Measurements from ENCODE around the gene HDAC4.

Gene HDAC4

GRCh38 chr2:239033801-239034560, 366.8 kb downstream of the HDAC4 start:
- DNase-seq: no peak

- no peak for DNase-seq
Measured at GRCh38 chr2:239029958-239030357, 370.9 kb downstream of the HDAC4 start.

GRCh38 chr2:239028253-239028619, 372.6 kb downstream of the HDAC4 start:
- no peak for DNase-seq

DNA sequence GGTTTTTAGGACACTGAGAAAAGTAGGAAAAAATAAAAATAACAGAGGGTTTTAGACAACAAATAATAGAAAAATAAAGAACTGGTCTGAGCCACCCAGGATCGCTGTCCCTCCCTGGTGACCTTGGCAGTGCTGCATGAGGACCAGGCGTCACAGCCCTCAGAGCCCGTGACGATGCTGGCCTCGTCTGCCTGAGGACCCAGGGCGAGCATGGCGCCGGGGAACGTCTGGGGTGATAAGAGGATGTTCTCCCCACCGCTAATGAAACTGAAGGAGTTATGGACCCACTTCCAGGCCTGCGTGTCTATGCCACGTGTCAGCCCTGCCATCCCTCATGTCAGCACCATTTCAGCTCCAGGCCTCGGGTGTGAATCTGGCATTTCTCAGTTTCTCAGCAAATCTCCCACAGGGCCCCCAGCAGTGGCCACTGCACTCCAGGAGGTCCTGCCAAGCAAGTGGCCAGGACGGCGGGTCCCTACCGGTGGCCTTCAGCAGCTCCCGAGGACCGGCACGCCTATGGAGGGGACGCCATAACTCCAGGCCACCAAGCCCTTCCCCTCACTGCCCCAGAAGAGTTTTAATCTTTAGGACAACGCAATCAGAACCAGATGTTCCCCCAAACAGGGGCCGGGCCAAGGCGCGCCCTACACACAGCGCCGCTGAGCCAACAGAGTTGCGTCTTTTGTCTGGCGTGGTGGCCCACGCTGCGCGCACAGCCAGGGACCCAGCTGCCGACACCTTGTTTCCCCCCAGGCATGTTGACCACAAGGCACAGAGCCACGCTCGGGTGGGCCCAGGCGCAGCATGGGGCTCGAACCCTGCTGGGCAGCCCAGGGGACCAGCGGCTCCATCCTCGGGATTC, 373.2 kb downstream of the HDAC4 start:
- DNase-seq: no peak

DNA sequence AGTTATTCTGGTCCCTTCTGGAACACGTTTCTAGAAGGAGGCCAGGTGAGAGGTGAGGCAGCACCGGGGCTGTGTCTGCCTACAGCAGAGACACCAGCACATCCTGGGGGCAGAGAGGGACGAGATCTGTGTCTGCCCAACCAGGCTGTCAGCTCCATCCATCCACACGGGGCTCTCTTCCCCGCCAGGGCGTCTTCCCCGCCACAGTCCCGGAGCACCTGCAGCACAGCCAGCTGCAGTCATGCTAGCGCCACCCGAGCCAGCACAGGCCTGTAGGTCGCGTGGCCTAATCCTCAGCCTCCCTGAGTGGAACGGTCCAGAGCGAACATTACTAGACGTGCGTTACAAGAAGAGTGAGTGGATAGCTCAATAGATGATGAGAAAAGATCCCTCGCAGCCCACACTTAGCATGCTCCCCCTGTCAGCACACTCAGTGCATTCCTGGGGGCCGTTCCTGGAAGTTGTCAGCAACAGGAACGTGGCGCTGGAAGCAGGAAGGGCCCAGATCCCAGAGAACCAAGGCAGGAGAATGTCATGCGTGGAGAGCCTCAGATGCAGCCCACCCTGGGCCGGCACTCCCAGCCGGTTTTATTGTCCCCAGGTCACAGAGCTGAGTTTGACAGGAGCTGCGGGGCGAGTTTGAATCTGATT, 374.0 kb downstream of the HDAC4 start:
- no peak for DNase-seq

GRCh38 chr2:239025951-239026461, 374.8 kb downstream of the HDAC4 start:
- DNase-seq: no peak

- no peak for DNase-seq
Measured at GRCh38 chr2:239025096-239025801, 375.6 kb downstream of the HDAC4 start.

GRCh38 chr2:239024226-239024625, 376.6 kb downstream of the HDAC4 start:
- no peak for DNase-seq

GRCh38 chr2:239022437-239023260, 378.2 kb downstream of the HDAC4 start:
- no peak for DNase-seq

GRCh38 chr2:239021651-239022436, 379.0 kb downstream of the HDAC4 start:
- DNase-seq: no peak

DNA sequence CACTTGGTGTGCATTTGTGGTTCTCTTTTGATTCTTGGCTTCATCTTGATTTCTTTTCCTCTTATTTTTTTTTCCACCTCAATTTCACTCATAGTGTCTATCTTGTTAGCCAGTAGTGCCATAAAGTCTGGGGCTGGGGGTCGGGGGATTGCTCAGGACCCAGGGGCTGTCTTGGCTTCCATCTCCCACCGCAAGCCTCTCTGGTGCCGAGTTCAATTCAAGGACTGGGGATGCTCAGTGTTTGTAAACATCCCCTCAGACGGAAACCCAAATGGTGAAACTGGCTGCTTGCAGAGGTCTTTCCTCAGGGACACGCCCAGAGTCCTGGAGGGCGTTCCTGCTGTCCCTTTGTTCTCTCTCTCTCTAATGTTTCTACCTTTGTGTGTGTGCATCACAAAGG, 379.6 kb downstream of the HDAC4 start:
- DNase-seq: no peak

- no peak for DNase-seq
Measured at GRCh38 chr2:239020541-239021041, 380.2 kb downstream of the HDAC4 start.

GRCh38 chr2:239019183-239019581, 381.6 kb downstream of the HDAC4 start:
- no peak for DNase-seq

- DNase-seq: no peak
Measured at GRCh38 chr2:239018271-239019182, 382.3 kb downstream of the HDAC4 start.

DNA sequence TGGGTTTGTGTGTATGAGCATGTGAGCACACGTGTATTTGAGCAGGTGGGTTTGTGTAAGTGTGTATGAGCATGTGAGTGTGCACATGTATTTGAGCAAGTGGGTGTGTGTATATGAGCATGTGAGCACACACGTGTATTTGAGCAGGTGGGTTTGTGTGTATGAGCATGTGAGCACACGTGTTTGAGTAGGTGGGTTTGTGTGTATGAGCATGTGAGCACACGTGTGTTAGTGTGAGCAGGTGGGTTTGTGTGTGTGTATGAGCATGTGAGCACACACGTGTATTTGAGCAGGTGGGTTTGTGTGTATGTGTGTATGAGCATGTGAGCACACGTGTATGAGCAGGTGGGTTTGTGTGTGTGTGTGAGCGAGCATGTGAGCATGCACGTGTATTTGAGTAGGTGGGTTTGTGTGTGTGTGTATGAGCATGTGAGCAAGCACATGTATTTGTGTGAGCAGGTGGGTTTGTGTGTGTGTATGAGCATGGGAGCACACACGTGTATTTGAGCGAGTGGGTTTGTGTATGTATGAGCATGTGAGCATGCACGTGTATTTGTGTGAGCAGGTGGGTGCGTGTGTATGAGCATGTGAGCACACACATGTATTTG, 383.2 kb downstream of the HDAC4 start:
- DNase-seq: no peak

DNA sequence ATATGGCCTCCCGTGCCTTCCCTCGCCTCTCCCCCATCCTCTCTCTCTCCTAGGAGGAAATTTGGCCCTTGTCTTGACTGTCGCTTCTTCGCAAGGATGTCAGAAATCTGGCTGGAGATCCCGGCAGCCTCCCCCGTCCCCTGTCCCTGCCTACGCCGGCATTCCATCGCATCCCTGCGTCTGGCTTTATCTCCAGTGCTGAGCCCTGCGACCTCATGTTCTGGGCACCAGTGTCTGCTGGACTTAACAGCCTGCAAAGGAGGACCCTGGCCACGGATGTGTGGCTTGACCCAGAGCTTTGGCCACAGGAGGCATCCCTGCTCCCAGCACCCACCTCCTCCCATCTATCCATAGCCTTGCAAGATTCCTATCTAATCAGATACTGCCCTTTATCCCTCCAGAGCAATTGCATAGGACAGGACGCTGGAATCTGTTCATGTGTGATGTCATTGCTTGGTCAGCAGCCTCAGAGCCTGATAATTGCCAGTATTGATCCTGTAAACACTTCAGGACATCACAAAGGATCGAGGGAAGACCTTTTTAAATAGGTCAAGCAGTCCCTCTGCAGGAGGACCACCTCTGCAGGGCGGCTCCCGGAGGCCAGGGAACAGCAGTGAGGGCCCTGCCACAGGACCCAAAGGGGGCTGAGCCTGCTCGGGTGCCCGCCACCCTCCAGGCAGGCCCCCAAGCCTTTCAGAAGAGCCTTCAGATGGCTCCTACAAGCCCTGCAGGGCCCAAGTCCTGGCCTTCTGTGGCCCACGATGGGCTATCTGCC, 384.7 kb downstream of the HDAC4 start:
- DNase-seq: no peak

DNA sequence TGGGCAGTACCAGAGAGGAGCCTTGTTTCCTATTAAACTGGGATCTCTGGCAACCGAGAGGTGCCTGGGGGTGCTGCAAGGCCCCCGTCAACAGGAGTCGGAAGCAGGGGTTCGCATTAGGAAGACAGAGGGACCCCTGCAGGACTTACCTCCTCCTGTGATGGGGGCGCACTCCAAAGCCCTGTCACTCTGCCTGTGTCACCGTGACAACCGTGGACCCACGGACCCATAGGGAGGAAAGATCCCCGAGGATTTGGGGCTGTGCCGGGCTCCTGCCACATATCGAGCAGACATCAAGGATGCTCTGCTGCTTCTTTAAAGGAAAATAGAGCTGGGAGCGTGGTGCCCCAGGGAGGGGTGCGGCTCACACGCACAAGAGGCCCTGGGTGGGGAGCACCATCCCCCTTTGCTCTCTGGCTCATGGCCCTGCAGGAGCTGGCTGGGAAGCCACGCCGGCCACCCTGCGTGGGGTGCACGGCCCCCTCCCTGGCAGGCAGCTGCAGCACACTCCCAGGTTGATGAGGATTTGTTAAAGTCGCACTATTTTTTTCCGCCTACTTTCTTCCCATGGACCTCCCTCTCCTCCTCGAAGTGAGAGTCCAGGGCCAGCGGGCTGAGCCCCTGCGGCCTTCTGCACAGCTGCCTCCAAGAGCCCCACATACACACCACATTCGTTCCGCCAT, 385.5 kb downstream of the HDAC4 start:
- no peak for DNase-seq
